GM23338 (cell line): Measurements from ENCODE around the gene NOL3. TPM values are rescaled to one million over a fixed set of nuclear protein-coding genes. Genes with fewer than 3 reads are reported as not detected.

ENCODE experiments used
- ATAC-seq: fragments of 200-7000 bp; cut with Tn5 transposase; 3 replicates; pipeline ENCODE4 v1.9.1; 2020
- DNase-seq: peaks from one replicate; pipeline ENCODE4 v3.0.0-alpha.2; 2015; ENCODE audit warnings: low spot score
- H2AFZ ChIP-seq: fragments of 200-600 bp; sonication (generic); 2 replicates; pipeline ENCODE4 v1.8.0; 2016; ENCODE audit warnings: antibody characterized with exemption, mild to moderate bottlenecking, moderate library complexity
- H3F3A ChIP-seq: fragments of 200-600 bp; sonication (generic); replicated peaks from 2 replicates; pipeline ENCODE4 v1.8.0; 2017; ENCODE audit warnings: antibody characterized with exemption, mixed run types, low read depth
- H3K27ac ChIP-seq: fragments of 200-600 bp; sonication (generic); 2 replicates; pipeline ENCODE4 v1.6.1; 2016; ENCODE audit warnings: low read depth
- H3K27me3 ChIP-seq: fragments of 200-600 bp; sonication (generic); 2 replicates; pipeline ENCODE4 v1.8.0; 2016; ENCODE audit warnings: mild to moderate bottlenecking, mixed run types, moderate library complexity; ENCODE audit not compliant: insufficient read depth
- H3K36me3 ChIP-seq: fragments of 200-600 bp; sonication (generic); 2 replicates; pipeline ENCODE4 v1.8.0; 2016; ENCODE audit warnings: mild to moderate bottlenecking; ENCODE audit not compliant: insufficient read depth
- H3K4me1 ChIP-seq: fragments of 200-600 bp; sonication (generic); 2 replicates; pipeline ENCODE4 v1.8.0; 2016; ENCODE audit warnings: mild to moderate bottlenecking, moderate library complexity; ENCODE audit not compliant: insufficient read depth
- H3K4me2 ChIP-seq: fragments of 200-600 bp; sonication (generic); 2 replicates; pipeline ENCODE4 v1.7.1; 2017; ENCODE audit warnings: mixed run types
- H3K4me3 ChIP-seq: fragments of 200-600 bp; sonication (generic); 2 replicates; pipeline ENCODE4 v1.6.1; 2016; ENCODE audit warnings: mixed run types
- H3K79me2 ChIP-seq: fragments of 200-600 bp; sonication (generic); replicated peaks from 2 replicates; pipeline ENCODE4 v1.8.0; 2017; ENCODE audit warnings: mild to moderate bottlenecking; ENCODE audit not compliant: insufficient read depth
- H3K9me2 ChIP-seq: fragments of 200-600 bp; sonication (generic); 2 replicates; pipeline ENCODE4 v1.8.0; 2017; ENCODE audit not compliant: insufficient read depth
- H4K20me1 ChIP-seq: fragments of 200-600 bp; sonication (generic); replicated peaks from 2 replicates; pipeline ENCODE4 v1.8.0; 2017; ENCODE audit warnings: mild to moderate bottlenecking; ENCODE audit not compliant: insufficient read depth
- H3K27ac Mint-ChIP-seq: 2 replicates; pipeline ENCODE4 v1.8.0; 2020; ENCODE audit warnings: inconsistent platforms, mild to moderate bottlenecking, moderate library complexity, mixed read lengths
- H3K27me3 Mint-ChIP-seq: 3 replicates; pipeline ENCODE4 v1.8.0; 2022; ENCODE audit warnings: low read depth, mild to moderate bottlenecking, moderate library complexity, mixed read lengths, inconsistent platforms; ENCODE audit not compliant: insufficient read depth, poor library complexity
- H3K36me3 Mint-ChIP-seq: 3 replicates; pipeline ENCODE4 v1.8.0; 2021; ENCODE audit warnings: low read depth, mild to moderate bottlenecking, inconsistent platforms, moderate library complexity, mixed read lengths
- H3K4me1 Mint-ChIP-seq: 3 replicates; pipeline ENCODE4 v1.8.0; 2020; ENCODE audit warnings: mild to moderate bottlenecking, inconsistent platforms, mixed read lengths
- H3K4me3 Mint-ChIP-seq: 3 replicates; pipeline ENCODE4 v1.8.0; 2021; ENCODE audit warnings: moderate library complexity, mild to moderate bottlenecking, inconsistent platforms, mixed read lengths
- H3K9me3 Mint-ChIP-seq: 3 replicates; pipeline ENCODE4 v1.8.0; 2020; ENCODE audit warnings: moderate library complexity, mild to moderate bottlenecking, inconsistent platforms, mixed read lengths
- EZH2 ChIP-seq: fragments of 200-600 bp; sonication (generic); IDR thresholded peaks from one replicate; pipeline ENCODE4 v1.8.0; 2017; ENCODE audit warnings: antibody characterized with exemption, mild to moderate bottlenecking, low read depth; ENCODE audit not compliant: unreplicated experiment
- NANOG ChIP-seq: IDR thresholded peaks from 2 replicates; pipeline ENCODE4 v1.6.1; 2016; ENCODE audit warnings: antibody characterized with exemption, borderline replicate concordance
- POLR2AphosphoS5 ChIP-seq: IDR thresholded peaks from 2 replicates; pipeline ENCODE4 v1.6.1; 2016; ENCODE audit warnings: antibody characterized with exemption, low read depth
- STAT1 ChIP-seq: IDR thresholded peaks from one replicate; pipeline ENCODE4 v1.6.1; 2016; ENCODE audit warnings: antibody characterized with exemption; ENCODE audit not compliant: unreplicated experiment
- ZNF114 ChIP-seq: fragments of 250-450 bp; sonication (Bioruptor Pico); IDR thresholded peaks from 2 replicates; pipeline ENCODE4 v1.5.0; 2020; ENCODE audit warnings: mild to moderate bottlenecking, moderate library complexity
- ZNF331 ChIP-seq: fragments of 250-450 bp; sonication (Bioruptor Pico); IDR thresholded peaks from 2 replicates; pipeline ENCODE4 v1.5.0; 2020; ENCODE audit warnings: low read depth, mild to moderate bottlenecking, moderate library complexity
- polyA plus RNA-seq: library from polyadenylated mRNA; unstranded; fragments of >200 nt; fragmentation: Nextera tagmentation; extraction: Ambion mirVana; gene quantifications from 2 replicates; pipeline ENCODE4 v1.2.1, GENCODE V29; 2016
- total RNA-seq: library from RNA; depleted of rRNA; stranded (reverse); fragments of >200 nt; shearing (Covaris generic); gene quantifications from 2 replicates; pipeline ENCODE4 v1.2.3, GENCODE V29; 2014
- TF ChIP-seq, protein P1 (sequence below), 2 experiments: fragments of 200-600 bp in 1 of 2; sonication (generic) in 1 of 2; conservative IDR thresholded peaks; 2 replicates each; pipeline versions ENCODE4 v1.5.1 to v1.6.1; 2016 to 2017; ENCODE audit warnings: antibody characterized with exemption in 2 of 2, low read depth in 2 of 2, mild to moderate bottlenecking in 2 of 2, moderate library complexity in 1 of 2
- TF ChIP-seq, protein P2 (sequence below): IDR thresholded peaks from 2 replicates; pipeline ENCODE4 v1.6.1; 2016; ENCODE audit warnings: antibody characterized with exemption
- TF ChIP-seq, protein P3 (sequence below): fragments of 250-450 bp; sonication (Bioruptor Pico); IDR thresholded peaks from 2 replicates; pipeline ENCODE4 v1.5.0; 2020; ENCODE audit warnings: mild to moderate bottlenecking, moderate library complexity

Gene NOL3
- total and polyA plus RNA-seq, 2 experiments from 2014 or later: 3.3 to 4.0 TPM

DNA sequence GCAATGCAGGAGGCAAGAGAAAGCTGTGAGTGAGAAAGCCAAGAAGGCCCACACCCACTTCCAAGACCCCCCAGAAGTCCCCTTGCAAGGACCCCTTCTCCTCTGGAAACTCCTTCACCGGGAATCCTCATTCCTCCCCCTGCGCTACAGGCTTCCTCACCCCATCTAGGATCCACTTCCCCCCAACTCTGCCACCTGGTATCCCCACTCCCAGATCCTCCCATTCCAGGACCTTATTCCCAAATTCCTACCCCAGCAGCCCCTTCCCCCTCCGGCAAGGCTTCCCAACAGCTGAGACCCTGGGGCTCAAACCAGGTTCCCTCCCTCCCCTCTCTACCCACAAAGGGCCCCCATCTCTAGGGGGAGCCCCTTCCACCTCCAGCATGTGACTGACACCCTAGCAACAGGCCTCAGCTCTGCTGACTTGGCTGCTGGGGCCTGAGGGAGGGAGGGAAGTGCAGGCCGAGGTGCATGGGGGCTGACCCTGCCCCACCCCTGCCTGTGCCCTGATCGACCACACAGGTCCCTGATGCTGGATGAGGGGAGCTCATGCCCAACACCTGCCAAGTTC, 3.7 kb upstream of the NOL3 start:
- no peak for DNase-seq
- Mint-ChIP-seq H3K9me3 (no peaks in the 10 kb centered on the region; the same call in 2 of the 3 replicates), H3K36me3 (no peaks in the 10 kb centered on the region), H3K27me3 (peaks cover 95% of the 10 kb centered on the region), H3K4me1 (peaks cover 40% of the 10 kb centered on the region), H3K27ac (no peak overlapping the region), H3K4me3 (peak overlapping the region; percentile 62; the same call in 2 of the 3 replicates)
- no peak overlapping the region for H2AFZ ChIP-seq
- H3K27me3 ChIP-seq: peaks cover 97% of the 10 kb centered on the region
- H3F3A ChIP-seq: peaks cover 14% of the 10 kb centered on the region; the same call in 1 of the 2 replicates
- H3K4me2 ChIP-seq: peak overlapping the region; percentile 79; the same call in 1 of the 2 replicates
- TF ChIP-seq NANOG (no peak), ZNF331 (CRISPR knock-in tag) (no peak), EZH2 (peak; percentile 37)
- TF ChIP-seq, protein P1, sequence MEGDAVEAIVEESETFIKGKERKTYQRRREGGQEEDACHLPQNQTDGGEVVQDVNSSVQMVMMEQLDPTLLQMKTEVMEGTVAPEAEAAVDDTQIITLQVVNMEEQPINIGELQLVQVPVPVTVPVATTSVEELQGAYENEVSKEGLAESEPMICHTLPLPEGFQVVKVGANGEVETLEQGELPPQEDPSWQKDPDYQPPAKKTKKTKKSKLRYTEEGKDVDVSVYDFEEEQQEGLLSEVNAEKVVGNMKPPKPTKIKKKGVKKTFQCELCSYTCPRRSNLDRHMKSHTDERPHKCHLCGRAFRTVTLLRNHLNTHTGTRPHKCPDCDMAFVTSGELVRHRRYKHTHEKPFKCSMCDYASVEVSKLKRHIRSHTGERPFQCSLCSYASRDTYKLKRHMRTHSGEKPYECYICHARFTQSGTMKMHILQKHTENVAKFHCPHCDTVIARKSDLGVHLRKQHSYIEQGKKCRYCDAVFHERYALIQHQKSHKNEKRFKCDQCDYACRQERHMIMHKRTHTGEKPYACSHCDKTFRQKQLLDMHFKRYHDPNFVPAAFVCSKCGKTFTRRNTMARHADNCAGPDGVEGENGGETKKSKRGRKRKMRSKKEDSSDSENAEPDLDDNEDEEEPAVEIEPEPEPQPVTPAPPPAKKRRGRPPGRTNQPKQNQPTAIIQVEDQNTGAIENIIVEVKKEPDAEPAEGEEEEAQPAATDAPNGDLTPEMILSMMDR (conservative IDR thresholded peaks at IDR 0.05; ENCODE audit: low read depth in 2 of 2): no peak
- H3K27ac ChIP-seq: no peak overlapping the region
- H4K20me1 ChIP-seq: no peaks in the 10 kb centered on the region; the same call in 1 of the 2 replicates
- 0 out of 2 replicates have a peak overlapping the region, but pooled peaks have one; percentile 28 for H3K4me3 ChIP-seq
- H3K36me3 ChIP-seq: no peaks in the 10 kb centered on the region
- H3K9me2 ChIP-seq: no peaks in the 10 kb centered on the region
- no peak for ATAC-seq
- no peaks in the 10 kb centered on the region for H3K79me2 ChIP-seq
- peaks cover 21% of the 10 kb centered on the region for H3K4me1 ChIP-seq

DNA sequence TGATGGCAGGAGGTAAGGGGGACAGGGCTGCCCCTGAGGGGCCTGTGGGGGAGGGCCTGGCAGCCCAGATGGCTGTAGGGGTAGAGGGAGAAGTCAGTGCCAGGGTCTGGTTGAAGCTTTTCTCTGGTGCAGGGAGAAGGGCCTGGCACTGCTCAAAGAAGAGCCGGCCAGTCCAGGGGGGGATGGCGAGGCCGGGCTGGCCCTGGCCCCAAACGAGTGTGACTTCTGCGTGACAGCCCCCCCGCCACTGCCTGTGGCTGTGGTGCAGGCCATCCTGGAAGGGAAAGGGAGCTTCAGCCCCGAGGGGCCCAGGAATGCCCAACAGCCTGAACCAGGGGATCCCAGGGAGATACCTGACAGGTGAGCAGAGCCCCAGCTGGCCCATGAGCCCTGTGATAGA, 2.8 kb upstream of the NOL3 start:
- H3K4me3 Mint-ChIP-seq: no peak overlapping the region; the same call in 2 of the 3 replicates
- H3K4me1 Mint-ChIP-seq: peaks cover 35% of the 10 kb centered on the region
- H3K27me3 ChIP-seq: peaks cover 97% of the 10 kb centered on the region
- no peak overlapping the region for H3K27ac ChIP-seq
- H3K4me1 ChIP-seq: peaks cover 21% of the 10 kb centered on the region
- H4K20me1 ChIP-seq: no peaks in the 10 kb centered on the region; the same call in 1 of the 2 replicates
- no peak for ATAC-seq
- H3K79me2 ChIP-seq: no peaks in the 10 kb centered on the region
- H3K36me3 ChIP-seq: no peaks in the 10 kb centered on the region
- no peak overlapping the region for H3K27ac Mint-ChIP-seq
- no peak overlapping the region for H3K4me3 ChIP-seq
- no peak for DNase-seq
- H2AFZ ChIP-seq: no peak overlapping the region
- no peaks in the 10 kb centered on the region for H3K9me2 ChIP-seq
- H3K36me3 Mint-ChIP-seq: no peaks in the 10 kb centered on the region
- peaks cover 95% of the 10 kb centered on the region for H3K27me3 Mint-ChIP-seq
- peaks cover 9% of the 10 kb centered on the region; the same call in 1 of the 2 replicates for H3F3A ChIP-seq
- H3K9me3 Mint-ChIP-seq: no peaks in the 10 kb centered on the region
- no peak overlapping the region for H3K4me2 ChIP-seq
- TF ChIP-seq POLR2AphosphoS5: no peak
- TF ChIP-seq ZNF114 (CRISPR knock-in tag): no peak
- TF ChIP-seq, protein P2, sequence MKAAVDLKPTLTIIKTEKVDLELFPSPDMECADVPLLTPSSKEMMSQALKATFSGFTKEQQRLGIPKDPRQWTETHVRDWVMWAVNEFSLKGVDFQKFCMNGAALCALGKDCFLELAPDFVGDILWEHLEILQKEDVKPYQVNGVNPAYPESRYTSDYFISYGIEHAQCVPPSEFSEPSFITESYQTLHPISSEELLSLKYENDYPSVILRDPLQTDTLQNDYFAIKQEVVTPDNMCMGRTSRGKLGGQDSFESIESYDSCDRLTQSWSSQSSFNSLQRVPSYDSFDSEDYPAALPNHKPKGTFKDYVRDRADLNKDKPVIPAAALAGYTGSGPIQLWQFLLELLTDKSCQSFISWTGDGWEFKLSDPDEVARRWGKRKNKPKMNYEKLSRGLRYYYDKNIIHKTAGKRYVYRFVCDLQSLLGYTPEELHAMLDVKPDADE: no peak
- no peak for TF ChIP-seq STAT1
- TF ChIP-seq EZH2: no peak
- TF ChIP-seq, protein P3, sequence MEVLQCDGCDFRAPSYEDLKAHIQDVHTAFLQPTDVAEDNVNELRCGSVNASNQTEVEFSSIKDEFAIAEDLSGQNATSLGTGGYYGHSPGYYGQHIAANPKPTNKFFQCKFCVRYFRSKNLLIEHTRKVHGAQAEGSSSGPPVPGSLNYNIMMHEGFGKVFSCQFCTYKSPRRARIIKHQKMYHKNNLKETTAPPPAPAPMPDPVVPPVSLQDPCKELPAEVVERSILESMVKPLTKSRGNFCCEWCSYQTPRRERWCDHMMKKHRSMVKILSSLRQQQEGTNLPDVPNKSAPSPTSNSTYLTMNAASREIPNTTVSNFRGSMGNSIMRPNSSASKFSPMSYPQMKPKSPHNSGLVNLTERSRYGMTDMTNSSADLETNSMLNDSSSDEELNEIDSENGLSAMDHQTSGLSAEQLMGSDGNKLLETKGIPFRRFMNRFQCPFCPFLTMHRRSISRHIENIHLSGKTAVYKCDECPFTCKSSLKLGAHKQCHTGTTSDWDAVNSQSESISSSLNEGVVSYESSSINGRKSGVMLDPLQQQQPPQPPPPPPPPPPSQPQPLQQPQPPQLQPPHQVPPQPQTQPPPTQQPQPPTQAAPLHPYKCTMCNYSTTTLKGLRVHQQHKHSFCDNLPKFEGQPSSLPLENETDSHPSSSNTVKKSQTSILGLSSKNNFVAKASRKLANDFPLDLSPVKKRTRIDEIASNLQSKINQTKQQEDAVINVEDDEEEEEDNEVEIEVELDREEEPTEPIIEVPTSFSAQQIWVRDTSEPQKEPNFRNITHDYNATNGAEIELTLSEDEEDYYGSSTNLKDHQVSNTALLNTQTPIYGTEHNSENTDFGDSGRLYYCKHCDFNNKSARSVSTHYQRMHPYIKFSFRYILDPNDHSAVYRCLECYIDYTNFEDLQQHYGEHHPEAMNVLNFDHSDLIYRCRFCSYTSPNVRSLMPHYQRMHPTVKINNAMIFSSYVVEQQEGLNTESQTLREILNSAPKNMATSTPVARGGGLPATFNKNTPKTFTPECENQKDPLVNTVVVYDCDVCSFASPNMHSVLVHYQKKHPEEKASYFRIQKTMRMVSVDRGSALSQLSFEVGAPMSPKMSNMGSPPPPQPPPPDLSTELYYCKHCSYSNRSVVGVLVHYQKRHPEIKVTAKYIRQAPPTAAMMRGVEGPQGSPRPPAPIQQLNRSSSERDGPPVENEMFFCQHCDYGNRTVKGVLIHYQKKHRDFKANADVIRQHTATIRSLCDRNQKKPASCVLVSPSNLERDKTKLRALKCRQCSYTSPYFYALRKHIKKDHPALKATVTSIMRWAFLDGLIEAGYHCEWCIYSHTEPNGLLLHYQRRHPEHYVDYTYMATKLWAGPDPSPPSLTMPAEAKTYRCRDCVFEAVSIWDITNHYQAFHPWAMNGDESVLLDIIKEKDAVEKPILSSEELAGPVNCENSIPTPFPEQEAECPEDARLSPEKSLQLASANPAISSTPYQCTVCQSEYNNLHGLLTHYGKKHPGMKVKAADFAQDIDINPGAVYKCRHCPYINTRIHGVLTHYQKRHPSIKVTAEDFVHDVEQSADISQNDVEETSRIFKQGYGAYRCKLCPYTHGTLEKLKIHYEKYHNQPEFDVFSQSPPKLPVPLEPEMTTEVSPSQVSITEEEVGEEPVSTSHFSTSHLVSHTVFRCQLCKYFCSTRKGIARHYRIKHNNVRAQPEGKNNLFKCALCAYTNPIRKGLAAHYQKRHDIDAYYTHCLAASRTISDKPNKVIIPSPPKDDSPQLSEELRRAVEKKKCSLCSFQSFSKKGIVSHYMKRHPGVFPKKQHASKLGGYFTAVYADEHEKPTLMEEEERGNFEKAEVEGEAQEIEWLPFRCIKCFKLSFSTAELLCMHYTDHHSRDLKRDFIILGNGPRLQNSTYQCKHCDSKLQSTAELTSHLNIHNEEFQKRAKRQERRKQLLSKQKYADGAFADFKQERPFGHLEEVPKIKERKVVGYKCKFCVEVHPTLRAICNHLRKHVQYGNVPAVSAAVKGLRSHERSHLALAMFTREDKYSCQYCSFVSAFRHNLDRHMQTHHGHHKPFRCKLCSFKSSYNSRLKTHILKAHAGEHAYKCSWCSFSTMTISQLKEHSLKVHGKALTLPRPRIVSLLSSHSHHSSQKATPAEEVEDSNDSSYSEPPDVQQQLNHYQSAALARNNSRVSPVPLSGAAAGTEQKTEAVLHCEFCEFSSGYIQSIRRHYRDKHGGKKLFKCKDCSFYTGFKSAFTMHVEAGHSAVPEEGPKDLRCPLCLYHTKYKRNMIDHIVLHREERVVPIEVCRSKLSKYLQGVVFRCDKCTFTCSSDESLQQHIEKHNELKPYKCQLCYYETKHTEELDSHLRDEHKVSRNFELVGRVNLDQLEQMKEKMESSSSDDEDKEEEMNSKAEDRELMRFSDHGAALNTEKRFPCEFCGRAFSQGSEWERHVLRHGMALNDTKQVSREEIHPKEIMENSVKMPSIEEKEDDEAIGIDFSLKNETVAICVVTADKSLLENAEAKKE (CRISPR knock-in tag): no peak
